Measurements from ENCODE around the gene TMEM178B. TPM values are rescaled to one million over a fixed set of nuclear protein-coding genes. Genes with fewer than 3 reads are reported as not detected.

The TMEM178B gene
- total RNA-seq, 1 experiment from 2014 or later: not detected

DNA sequence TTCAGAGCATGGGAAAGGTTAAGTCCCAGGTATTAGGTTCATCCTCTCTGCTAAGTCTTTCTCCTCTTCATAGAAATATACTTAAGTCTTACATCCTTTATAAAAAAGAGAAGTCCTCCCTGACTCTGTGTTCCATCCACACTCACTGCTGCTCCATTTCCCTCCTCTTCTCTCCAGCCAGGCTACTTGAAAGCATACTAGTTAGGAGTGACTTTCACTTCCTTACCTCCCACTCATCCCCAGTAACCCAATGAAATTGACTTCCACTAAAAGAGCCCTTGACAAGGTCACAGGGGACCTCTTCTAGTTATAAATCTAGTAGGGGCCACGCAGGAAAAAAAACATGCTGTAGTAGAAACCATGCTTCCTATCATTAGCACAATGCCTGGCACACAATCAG is 344.2 kb downstream of the TMEM178B start:
- no peak overlapping the region for H3K4me3 ChIP-seq
- H2AFZ ChIP-seq: no peak overlapping the region
- TF ChIP-seq, protein P1, sequence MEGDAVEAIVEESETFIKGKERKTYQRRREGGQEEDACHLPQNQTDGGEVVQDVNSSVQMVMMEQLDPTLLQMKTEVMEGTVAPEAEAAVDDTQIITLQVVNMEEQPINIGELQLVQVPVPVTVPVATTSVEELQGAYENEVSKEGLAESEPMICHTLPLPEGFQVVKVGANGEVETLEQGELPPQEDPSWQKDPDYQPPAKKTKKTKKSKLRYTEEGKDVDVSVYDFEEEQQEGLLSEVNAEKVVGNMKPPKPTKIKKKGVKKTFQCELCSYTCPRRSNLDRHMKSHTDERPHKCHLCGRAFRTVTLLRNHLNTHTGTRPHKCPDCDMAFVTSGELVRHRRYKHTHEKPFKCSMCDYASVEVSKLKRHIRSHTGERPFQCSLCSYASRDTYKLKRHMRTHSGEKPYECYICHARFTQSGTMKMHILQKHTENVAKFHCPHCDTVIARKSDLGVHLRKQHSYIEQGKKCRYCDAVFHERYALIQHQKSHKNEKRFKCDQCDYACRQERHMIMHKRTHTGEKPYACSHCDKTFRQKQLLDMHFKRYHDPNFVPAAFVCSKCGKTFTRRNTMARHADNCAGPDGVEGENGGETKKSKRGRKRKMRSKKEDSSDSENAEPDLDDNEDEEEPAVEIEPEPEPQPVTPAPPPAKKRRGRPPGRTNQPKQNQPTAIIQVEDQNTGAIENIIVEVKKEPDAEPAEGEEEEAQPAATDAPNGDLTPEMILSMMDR (conservative IDR thresholded peaks at IDR 0.05): no peak
- no peak for TF ChIP-seq EZH2 (IDR thresholded peaks at IDR 0.05; ENCODE audit: low read depth)
- no peaks in the 10 kb centered on the region for H3K9me2 ChIP-seq (ENCODE audit: insufficient read depth)
- no TSS peak for BruUV-seq (replicated peaks)
- ChIA-PET POLR2A (ENCODE audit: unreplicated experiment) (no interaction called here), CTCF (no interaction called here)
- no peak overlapping the region for H3K4me2 ChIP-seq
- no peaks in the 10 kb centered on the region for H3K4me1 ChIP-seq (replicated peaks; ENCODE audit: insufficient read depth)
- H3K36me3 ChIP-seq (ENCODE audit: low read depth): no peaks in the 10 kb centered on the region
- intact Hi-C loops (cut with micrococcal nuclease; ENCODE audit: unreplicated experiment): no loop called here
- no peaks in the 10 kb centered on the region for H3K9me3 ChIP-seq (ENCODE audit: insufficient read depth, low read depth)
- no peaks in the 10 kb centered on the region for H3F3A ChIP-seq (ENCODE audit: insufficient read depth, low read depth)
- peaks cover 85% of the 10 kb centered on the region for H3K27me3 ChIP-seq (ENCODE audit: insufficient read depth, low read depth)
- H3K27ac ChIP-seq: no peak overlapping the region
- no peak for DNase-seq
- no peaks in the 10 kb centered on the region for H4K20me1 ChIP-seq (ENCODE audit: insufficient read depth)
- H3K79me2 ChIP-seq (ENCODE audit: low read depth): no peaks in the 10 kb centered on the region

DNA sequence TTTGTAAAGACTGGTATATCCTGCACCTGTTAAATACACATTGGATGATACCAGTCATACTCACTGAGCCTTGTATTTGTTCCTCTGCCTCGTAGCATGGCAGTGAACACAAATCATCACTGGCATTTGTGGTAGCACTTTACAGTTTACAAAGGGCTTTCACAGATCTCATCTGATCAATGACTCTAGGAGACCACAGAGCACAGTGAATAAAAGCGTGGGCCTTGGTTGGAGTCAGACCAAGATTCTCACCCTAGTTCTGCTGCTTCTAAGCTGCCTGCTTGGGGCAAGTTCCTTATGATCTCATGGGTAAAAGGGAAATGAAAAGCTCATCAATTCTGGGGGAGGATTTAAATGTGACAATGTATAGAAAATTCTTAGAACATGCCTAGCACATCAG is 347.4 kb downstream of the TMEM178B start:
- no peak overlapping the region for H3K4me2 ChIP-seq
- no peak overlapping the region for H2AFZ ChIP-seq
- no peaks in the 10 kb centered on the region for H3F3A ChIP-seq (ENCODE audit: insufficient read depth, low read depth)
- peaks cover 57% of the 10 kb centered on the region for H3K27me3 ChIP-seq (ENCODE audit: insufficient read depth, low read depth)
- CTCF ChIA-PET: no interaction called here
- POLR2A ChIA-PET (ENCODE audit: unreplicated experiment): no interaction called here
- DNase-seq: no peak
- no peaks in the 10 kb centered on the region for H3K9me2 ChIP-seq (ENCODE audit: insufficient read depth)
- intact Hi-C loops (cut with micrococcal nuclease; ENCODE audit: unreplicated experiment): no loop called here
- no peak overlapping the region for H3K27ac ChIP-seq
- H3K9me3 ChIP-seq (ENCODE audit: insufficient read depth, low read depth): no peaks in the 10 kb centered on the region
- H3K36me3 ChIP-seq (ENCODE audit: low read depth): no peaks in the 10 kb centered on the region
- H4K20me1 ChIP-seq (ENCODE audit: insufficient read depth): no peaks in the 10 kb centered on the region
- H3K4me3 ChIP-seq: no peak overlapping the region
- H3K79me2 ChIP-seq (ENCODE audit: low read depth): no peaks in the 10 kb centered on the region
- no TSS peak for BruUV-seq (replicated peaks)
- TF ChIP-seq, protein P1 (conservative IDR thresholded peaks at IDR 0.05): no peak
- no peak for TF ChIP-seq EZH2 (IDR thresholded peaks at IDR 0.05; ENCODE audit: low read depth)
- H3K4me1 ChIP-seq (replicated peaks; ENCODE audit: insufficient read depth): no peaks in the 10 kb centered on the region

DNA sequence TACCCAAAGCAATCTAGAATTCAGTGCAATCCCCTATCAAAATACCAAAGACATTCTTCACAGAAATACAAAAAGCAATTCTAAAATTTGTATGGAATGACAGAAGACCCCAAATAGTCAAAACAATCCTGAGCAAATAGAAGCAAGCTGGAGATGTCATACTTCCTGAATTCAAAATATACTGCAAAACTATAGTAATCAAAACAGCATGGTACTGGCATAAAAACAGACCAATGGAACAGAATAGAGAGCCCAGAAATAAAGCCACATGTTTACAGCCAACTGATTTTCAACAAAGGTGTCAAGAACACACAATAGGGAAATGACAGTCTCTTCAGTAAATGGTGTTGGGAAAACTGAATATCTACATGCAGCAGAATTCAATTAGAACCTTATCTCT is 353.3 kb downstream of the TMEM178B start:
- H2AFZ ChIP-seq: no peak overlapping the region
- H3K4me3 ChIP-seq: no peak overlapping the region
- POLR2A ChIA-PET (ENCODE audit: unreplicated experiment): no interaction called here
- no TSS peak for BruUV-seq (replicated peaks)
- H4K20me1 ChIP-seq (ENCODE audit: insufficient read depth): no peaks in the 10 kb centered on the region
- intact Hi-C loops (cut with micrococcal nuclease; ENCODE audit: unreplicated experiment): no loop called here
- TF ChIP-seq, protein P1 (conservative IDR thresholded peaks at IDR 0.05): no peak
- TF ChIP-seq EZH2 (IDR thresholded peaks at IDR 0.05; ENCODE audit: low read depth): no peak
- H3K79me2 ChIP-seq (ENCODE audit: low read depth): no peaks in the 10 kb centered on the region
- no peaks in the 10 kb centered on the region for H3F3A ChIP-seq (ENCODE audit: insufficient read depth, low read depth)
- H3K4me1 ChIP-seq (replicated peaks; ENCODE audit: insufficient read depth): no peaks in the 10 kb centered on the region
- H3K36me3 ChIP-seq (ENCODE audit: low read depth): no peaks in the 10 kb centered on the region
- no peak overlapping the region for H3K27ac ChIP-seq
- H3K9me2 ChIP-seq (ENCODE audit: insufficient read depth): no peaks in the 10 kb centered on the region; the same call in 1 of the 2 replicates
- peaks cover 27% of the 10 kb centered on the region for H3K27me3 ChIP-seq (ENCODE audit: insufficient read depth, low read depth)
- CTCF ChIA-PET: no interaction called here
- DNase-seq: no peak
- H3K9me3 ChIP-seq (ENCODE audit: insufficient read depth, low read depth): peaks cover 5% of the 10 kb centered on the region; the same call in 1 of the 2 replicates
- no peak overlapping the region for H3K4me2 ChIP-seq

All from PC-9 (cell line).